ENCODE data around the gene CNTNAP2. TPM values are rescaled to one million over a fixed set of nuclear protein-coding genes. Genes with fewer than 3 reads are reported as not detected.

CNTNAP2 gene
- total and polyA plus RNA-seq, 2 of the 4 experiments (the other 2 are of a cell fraction), result not detected

DNA sequence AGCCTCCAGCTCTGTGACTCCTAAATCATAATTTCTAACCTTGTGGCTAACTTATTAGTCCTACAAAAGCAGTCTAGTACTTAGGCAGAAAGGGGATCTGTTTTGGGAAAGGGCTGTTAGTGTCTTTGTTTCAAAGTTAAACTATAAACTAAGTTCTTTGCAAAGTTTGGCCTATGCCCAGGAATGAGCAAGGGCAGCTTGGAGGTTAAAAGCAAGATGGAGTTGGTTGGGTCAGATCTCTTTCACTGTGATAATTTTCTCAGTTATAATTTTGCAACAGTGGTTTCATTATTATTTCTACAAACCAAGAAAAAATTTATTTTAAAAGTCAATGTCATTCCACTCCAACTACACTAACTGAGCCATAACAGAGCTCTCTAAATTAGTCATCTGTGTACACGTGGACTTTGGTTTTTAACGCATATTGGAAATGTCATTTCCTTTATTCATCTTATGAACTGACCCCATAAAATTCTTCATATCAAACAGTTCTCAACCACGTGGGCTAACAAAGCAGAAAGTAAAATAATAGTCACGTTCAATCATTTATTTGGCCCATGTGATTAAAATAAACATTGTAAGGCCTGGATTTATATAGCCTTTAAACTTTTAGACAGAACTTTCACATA, 2330.7 kb downstream of the CNTNAP2 start:
- H3K14ac ChIP-seq (replicated peaks; ENCODE audit: low read depth, low read length), result no peak overlapping the region
- dilution Hi-C loops (cut with HindIII; ENCODE audit: low sequenced_read_pairs, unreplicated experiment), result no loop called here
- ATAC-seq (ENCODE audit: low read depth) (no peak), DNase-seq (no peak)
- no peak overlapping the region for H3K56ac ChIP-seq (ENCODE audit: extremely low read depth, insufficient read depth, low read length)
- no peaks in the 10 kb centered on the region for H3K9me1 ChIP-seq (ENCODE audit: insufficient read depth, low read length)
- no peak overlapping the region for H3K27ac ChIP-seq (ENCODE audit: insufficient read depth, low read length)
- no peaks in the 10 kb centered on the region for H3K36me3 ChIP-seq (ENCODE audit: control insufficient read depth, insufficient read depth, low read length)
- no peaks in the 10 kb centered on the region for H4K20me1 ChIP-seq (ENCODE audit: insufficient read depth, low read length)
- H3K4me2 ChIP-seq (ENCODE audit: low read depth, low read length), result no peak overlapping the region
- no peak overlapping the region for H2AK5ac ChIP-seq (ENCODE audit: low read depth, low read length)
- H3K4ac ChIP-seq (ENCODE audit: low read depth, low read length), result no peak overlapping the region
- H2BK120ac ChIP-seq (ENCODE audit: low read depth, low read length), result no peak overlapping the region
- TF ChIP-seq MAZ (IDR thresholded peaks at IDR 0.05; ENCODE audit: borderline replicate concordance, low read depth, low read length), result no peak
- TF ChIP-seq SMC3 (IDR thresholded peaks at IDR 0.05; ENCODE audit: low read depth, low read length), result no peak
- TF ChIP-seq, protein P1, sequence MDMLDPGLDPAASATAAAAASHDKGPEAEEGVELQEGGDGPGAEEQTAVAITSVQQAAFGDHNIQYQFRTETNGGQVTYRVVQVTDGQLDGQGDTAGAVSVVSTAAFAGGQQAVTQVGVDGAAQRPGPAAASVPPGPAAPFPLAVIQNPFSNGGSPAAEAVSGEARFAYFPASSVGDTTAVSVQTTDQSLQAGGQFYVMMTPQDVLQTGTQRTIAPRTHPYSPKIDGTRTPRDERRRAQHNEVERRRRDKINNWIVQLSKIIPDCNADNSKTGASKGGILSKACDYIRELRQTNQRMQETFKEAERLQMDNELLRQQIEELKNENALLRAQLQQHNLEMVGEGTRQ (IDR thresholded peaks at IDR 0.05; ENCODE audit: low read depth, low read length), result no peak
- TF ChIP-seq POLR2A (IDR thresholded peaks at IDR 0.05; ENCODE audit: low read depth, low read length), result no peak
- TF ChIP-seq MAFK (IDR thresholded peaks at IDR 0.05; ENCODE audit: low read depth, low read length), result no peak
- no peak for TF ChIP-seq CHD1 (IDR thresholded peaks at IDR 0.05; ENCODE audit: low read depth, low read length)
- TF ChIP-seq, protein P2, sequence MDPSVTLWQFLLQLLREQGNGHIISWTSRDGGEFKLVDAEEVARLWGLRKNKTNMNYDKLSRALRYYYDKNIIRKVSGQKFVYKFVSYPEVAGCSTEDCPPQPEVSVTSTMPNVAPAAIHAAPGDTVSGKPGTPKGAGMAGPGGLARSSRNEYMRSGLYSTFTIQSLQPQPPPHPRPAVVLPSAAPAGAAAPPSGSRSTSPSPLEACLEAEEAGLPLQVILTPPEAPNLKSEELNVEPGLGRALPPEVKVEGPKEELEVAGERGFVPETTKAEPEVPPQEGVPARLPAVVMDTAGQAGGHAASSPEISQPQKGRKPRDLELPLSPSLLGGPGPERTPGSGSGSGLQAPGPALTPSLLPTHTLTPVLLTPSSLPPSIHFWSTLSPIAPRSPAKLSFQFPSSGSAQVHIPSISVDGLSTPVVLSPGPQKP (IDR thresholded peaks at IDR 0.05; ENCODE audit: borderline replicate concordance, low read depth, low read length), result no peak
- no peak for TF ChIP-seq MXI1 (IDR thresholded peaks at IDR 0.05; ENCODE audit: borderline replicate concordance, low read depth, low read length)
- TF ChIP-seq CTCF (conservative IDR thresholded peaks at IDR 0.05; ENCODE audit: low read depth, low read length), result no peak
- H3K4me1 ChIP-seq (ENCODE audit: control insufficient read depth, insufficient read depth, low read length), result no peaks in the 10 kb centered on the region
- H3K27me3 ChIP-seq (ENCODE audit: control insufficient read depth, insufficient read depth, low read length), result no peaks in the 10 kb centered on the region
- H2AFZ ChIP-seq (replicated peaks; ENCODE audit: low read length, poor library complexity), result no peak overlapping the region
- H3K18ac ChIP-seq (ENCODE audit: low read depth, low read length), result no peak overlapping the region
- no peak overlapping the region for H4K8ac ChIP-seq (ENCODE audit: low read depth in 2 of 2, low read length in 2 of 2)
- H3K4me3 ChIP-seq (ENCODE audit: insufficient read depth, low read depth, low read length), result no peak overlapping the region
- no peak overlapping the region for H2BK20ac ChIP-seq (ENCODE audit: low read depth, low read length)
- no peak overlapping the region for H4K5ac ChIP-seq (ENCODE audit: low read depth, low read length)
- H2AK9ac ChIP-seq (replicated peaks; ENCODE audit: low read depth, low read length, poor library complexity), result no peak overlapping the region
- no peaks in the 10 kb centered on the region for H3K79me1 ChIP-seq (ENCODE audit: low read depth in 1 of 2, low read length in 2 of 2)
- POLR2A ChIA-PET (ENCODE audit: unreplicated experiment), result no interaction called here
- H2BK15ac ChIP-seq (ENCODE audit: low read depth, low read length), result no peak overlapping the region
- WGBS, 2 experiments (ENCODE audit: extremely low coverage in 2 of 2, insufficient read length in 1 of 2), result 30% methylated on average over 2 of the region's 4 CpGs; no CpG with 5 or more reads in 1 of the 2 experiments
- CTCF ChIA-PET, result no interaction called here
- no peak overlapping the region for H3K9ac ChIP-seq (ENCODE audit: low read depth, low read length)
- BruUV-seq (replicated peaks), result no TSS peak
- H2BK5ac ChIP-seq (ENCODE audit: low read depth, low read length, poor library complexity, severe bottlenecking), result no peak overlapping the region
- H4K91ac ChIP-seq (ENCODE audit: insufficient read depth, low read depth, low read length), result no peak overlapping the region
- in situ Hi-C loops (cut with MboI; ENCODE audit: low sequenced_read_pairs), result no loop called here
- peaks cover 16% of the 10 kb centered on the region for H3K9me3 ChIP-seq (ENCODE audit: control insufficient read depth, insufficient read depth, low read length)
- no peak overlapping the region for H3K23ac ChIP-seq (ENCODE audit: low read depth, low read length)
- intact Hi-C loops (cut with micrococcal nuclease), result no loop called here
